B cell (primary cell): Measurements from ENCODE around the gene SERTAD2.

ENCODE experiments used
- CTCF ChIP-seq: fragments of 200-600 bp; IDR thresholded peaks from one replicate; pipeline ENCODE4 v1.8.0; 2022; ENCODE audit warnings: antibody characterized with exemption, mild to moderate bottlenecking
- EZH2 ChIP-seq: IDR thresholded peaks from 2 replicates; pipeline ENCODE4 v1.6.1; 2012; ENCODE audit warnings: borderline replicate concordance, low read depth, mild to moderate bottlenecking, moderate library complexity, low read length; ENCODE audit not compliant: insufficient read depth, poor library complexity, severe bottlenecking

GRCh38 chr2:64635976-64636911, 17.5 kb downstream of the SERTAD2 start:
- TF ChIP-seq CTCF (no peak), EZH2 (no peak)
